GM19463 (cell line): Measurements from ENCODE around the gene SPEN.
A peak's percentile ranks its signal among the peaks of the same experiment; 100 is the strongest.

Experiments used
- ATAC-seq: cut with Tn5 transposase; IDR thresholded peaks from one replicate; pipeline ENCODE4 v1.9.1; 2021; ENCODE audit warnings: mild to moderate bottlenecking, moderate library complexity; ENCODE audit not compliant: unreplicated experiment

SPEN gene

DNA sequence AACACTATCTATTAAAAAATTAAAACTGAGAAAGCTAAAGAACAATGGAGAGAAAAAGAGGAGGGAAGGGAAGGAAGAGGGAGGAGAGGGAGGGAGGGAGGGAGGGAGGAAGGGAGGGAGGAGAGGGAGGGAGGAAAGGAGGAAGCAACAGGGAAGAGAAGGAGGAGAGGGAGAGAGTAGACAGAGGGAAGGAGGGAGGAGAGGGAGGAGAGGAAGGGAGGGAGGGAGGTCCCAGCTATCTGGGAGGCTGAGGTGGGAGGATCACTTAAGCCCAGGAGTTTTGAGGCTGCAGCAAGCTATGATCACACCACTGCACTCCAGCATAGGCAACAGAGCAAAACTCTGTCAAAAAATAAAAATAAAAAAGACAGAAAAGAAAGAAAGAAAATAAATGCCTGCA is 111.9 kb downstream of the SPEN start:
- ATAC-seq: no peak

DNA sequence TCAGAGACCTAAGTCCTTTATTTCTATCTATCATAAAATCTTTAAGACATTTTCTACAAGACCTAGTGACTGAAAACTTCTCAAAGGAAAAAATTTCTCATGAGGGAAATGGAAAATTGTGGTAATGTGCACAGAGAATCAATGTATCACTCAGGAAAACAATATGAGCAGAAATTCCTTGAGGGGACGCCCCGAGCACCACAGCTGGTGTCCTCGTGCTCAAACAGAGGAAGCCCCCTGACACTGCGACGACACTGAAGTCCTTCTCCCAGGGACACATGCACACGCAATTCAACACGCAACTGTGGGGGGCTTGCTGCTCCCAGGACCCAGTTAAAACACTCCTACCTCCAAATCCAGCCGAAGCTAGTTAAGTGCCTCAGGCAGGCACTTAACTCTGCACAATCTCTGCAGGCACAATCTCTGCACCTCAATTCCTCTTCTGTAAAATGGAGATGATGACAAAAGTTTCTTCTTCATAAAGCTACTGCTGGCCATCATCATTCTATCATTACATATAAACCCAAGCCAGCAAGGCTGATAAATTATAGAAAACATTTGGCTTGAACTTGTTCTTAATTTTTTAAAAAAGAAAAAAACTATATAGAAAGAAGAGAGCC is 112.4 kb downstream of the SPEN start:
- no peak for ATAC-seq

DNA sequence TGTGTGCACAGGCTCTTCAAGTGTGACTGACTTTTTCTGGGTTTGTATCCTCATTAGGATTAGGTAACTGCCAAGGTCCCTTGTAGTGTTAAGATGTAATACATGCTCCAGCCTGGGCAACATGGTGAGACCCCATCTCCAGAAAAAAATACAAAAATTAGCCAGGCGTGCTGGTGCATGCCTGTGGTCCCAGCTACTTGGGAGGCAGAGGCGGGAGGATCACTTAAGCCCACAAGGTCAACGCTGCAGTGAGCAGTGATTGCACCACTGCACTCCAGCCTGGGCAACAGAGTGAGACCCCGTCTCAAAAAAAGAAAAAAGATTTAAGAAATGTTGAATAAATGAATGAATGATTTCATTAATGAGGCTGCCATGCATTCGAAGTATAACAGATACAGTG is 113.3 kb downstream of the SPEN start:
- ATAC-seq: no peak

DNA sequence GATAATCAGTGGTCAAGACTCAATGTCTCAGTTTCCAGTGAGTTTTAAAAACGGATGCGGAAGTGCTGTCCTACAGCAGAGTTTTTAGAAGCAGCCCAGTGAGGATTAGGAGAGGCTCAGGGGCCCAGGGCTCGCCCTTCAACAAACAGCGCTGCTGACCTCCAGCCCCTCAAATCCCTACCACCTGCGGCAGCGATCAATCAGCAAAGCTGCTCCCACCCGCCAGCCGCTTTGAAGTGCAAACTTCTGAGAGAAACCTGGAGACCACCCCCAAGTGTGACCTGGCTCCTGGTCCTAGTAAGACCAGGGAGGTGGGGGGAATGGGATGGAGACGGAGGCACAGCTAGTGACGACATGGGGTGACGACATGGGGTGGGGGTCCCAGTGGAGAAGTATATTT is 114.0 kb downstream of the SPEN start:
- no peak for ATAC-seq

DNA sequence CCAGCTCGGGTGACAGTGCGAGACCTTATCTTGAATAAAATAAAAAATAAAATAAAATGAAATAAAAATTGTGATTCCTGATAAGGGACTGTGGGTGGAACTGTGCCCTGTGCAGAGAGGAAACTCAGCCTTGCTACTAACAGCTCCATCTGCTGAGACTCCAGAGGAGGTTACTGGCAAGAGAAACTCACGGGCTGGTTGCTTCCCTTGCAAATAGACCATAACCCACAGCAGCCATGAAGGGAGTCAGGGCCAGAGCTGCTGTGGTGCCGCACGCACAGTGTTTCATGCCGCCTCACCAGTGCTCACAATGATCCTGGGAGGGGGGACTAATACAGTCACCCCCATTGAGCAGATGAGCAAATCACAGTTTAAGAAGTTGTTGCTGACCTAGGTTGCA is 114.7 kb downstream of the SPEN start:
- ATAC-seq: no peak

DNA sequence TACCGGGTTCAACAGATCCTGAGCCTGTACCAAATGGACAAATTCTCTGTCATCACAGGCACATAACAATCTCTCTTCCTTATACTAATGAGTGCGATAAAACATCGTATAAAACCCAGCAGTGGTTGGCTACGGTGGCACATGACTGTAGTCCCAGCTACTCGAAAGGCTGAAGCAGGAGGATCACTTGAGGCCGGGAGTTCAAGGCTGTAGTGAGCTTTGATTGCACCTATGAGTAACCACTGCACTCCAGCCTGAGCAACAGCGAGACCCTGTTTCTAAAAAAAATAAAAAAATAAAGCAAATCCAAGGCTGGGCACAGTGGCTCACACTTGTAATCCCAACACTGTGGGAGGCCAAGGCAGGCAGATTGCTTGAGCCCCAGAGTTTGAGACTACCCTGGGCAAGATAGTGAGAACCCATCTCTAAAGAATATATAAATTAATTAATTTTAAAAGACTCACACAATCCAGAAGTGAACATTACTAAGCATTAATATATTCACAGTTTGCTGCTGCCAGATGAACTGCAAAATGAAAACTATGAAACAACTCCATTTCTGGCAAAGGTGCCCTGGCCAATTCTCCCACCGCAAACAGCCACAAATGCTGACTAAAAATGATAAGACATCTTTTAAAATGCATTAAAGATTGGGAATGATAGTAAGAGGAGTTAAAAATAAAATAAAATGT is 115.3 kb downstream of the SPEN start:
- ATAC-seq: no peak

DNA sequence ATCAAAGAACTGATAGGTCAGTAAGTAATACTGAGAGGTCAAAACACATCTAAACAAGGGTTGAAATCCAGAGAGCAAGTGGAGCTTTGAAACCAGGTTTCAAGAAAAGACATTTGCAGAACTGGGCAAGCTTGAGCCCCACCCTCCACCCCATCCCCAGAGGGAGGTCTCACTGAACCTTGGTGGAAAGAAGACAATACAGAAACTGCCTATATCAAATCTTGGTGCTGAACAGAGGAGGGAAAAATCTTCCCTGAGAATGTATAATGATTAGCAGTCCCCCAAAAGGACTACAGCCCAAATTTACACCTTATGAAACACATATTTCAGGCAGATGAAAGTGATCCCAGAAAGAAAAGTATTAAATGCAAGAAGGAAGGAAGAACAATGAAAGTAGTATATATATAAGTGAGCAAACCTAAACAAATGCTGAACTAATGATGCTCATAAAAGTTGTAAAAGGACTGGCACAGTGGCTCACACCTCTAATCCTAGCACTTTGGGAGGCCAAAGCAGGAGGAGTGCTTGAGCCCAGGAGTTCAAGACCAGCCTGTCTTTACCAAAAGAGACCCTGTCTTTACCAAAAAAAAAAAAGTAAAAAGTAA is 116.0 kb downstream of the SPEN start:
- ATAC-seq: no peak

DNA sequence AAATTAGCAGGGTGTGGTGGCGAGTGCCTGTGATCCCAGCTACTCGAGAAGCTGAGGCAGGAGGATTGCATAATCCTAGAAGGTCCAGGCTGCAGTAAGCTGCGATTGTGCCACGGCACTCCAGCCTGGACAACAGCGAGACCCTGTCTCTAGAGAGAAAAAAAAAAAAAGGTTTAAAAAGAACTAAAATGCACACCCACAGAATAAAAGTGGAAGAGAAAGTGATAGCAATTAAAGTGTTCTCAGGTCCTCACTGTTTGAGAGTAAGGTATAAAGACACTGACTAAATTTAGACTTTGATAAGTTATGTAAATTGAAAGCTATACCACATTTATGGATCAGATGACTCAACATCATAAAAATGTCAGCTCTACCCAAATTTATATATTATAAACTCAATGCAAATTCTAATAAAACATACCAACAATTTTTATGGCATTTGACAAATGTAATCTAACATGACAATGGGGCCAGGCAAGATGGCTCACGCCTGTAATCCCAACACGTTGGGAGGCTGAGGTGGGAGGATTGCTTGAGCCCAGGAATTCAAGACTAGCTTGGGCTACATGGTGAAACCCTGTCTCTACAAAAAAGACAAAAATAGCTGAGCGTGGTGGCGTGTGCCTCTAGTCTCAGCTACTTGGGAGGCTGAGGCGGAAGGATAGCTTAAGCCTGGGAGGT is 116.6 kb downstream of the SPEN start:
- no peak for ATAC-seq

DNA sequence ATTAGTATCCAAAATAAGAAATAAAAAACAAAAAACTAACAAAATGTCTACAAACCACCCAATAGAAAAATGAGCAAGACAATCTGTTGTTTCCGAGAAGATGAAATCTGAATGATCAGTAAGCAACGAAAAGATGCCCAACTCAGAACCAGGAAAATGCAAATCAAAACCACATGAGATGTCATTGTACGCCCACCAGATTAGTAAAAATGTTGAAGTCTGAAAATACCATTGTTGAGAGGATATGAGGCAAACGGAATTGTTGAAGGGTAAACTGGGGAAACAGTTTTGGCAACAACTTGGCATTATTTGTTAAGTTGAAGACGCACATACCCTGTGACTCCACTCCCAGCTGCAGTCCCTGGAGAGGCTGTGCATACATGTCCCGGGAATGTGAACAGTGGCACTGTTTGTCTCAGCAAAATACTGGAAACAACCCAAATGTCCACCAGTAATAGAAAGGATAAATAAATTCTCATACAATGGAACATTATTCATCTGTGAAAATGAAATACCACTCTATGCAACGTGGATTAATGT is 117.8 kb downstream of the SPEN start:
- ATAC-seq: no peak

DNA sequence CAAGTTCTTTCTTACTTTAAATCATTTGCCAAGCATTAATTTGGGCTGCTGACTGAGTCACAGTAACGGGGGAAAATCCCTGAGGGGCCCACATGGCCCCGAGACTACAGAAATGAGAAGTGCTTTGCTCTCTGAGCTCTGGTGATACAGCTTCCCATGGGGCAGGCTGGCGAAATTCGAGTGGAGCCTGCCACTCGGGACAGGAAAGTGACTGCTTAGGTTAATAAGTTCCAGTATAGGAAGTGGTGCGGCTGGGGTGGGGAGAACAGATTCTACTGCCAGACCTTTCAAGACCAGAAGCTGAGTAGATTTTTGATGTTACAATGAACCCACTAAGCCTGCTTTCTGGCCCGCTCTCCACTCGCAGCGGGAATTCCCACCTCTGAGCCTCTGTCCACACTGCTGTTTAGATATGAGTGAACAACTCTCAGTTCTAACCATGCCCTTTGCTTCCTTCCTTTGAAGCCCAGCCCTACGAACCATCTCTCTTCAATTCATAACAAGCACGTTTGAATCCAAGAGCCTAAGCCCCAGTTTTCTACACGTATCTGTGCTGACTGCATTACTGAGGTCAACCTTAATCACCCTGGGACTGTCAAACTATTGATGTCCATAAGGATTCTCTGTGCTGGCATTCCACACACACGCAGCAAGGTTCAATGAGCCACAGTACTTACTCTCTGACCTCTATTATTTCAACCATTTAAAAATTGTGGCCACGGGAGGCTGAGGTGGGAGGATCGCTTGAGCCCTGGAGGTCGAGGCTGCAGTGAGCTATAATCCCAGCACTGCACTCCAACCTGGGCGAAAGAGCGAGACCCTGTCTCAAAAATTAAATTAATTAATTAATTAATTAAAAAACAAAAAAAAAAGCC is 118.8 kb downstream of the SPEN start:
- peak; percentile 74 for ATAC-seq

DNA sequence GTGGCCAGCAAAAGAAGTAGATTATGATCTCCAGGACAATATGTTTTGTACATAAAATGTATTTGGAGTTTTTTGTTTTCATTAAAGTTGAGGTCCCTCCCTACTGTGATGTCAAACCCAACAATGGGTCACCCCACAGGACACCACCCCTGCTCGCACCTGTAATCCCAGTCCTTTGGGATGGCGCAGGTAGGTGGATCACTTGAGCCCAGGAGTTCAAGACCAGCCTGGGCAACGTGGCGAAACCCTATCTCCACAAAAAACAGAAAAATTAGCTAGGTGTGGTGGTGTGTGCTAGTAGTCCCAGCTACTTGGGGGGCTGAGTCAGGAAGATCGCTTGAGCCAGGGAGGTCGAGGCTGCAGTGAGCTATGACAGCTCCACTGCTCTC is 119.4 kb downstream of the SPEN start:
- ATAC-seq: no peak

DNA sequence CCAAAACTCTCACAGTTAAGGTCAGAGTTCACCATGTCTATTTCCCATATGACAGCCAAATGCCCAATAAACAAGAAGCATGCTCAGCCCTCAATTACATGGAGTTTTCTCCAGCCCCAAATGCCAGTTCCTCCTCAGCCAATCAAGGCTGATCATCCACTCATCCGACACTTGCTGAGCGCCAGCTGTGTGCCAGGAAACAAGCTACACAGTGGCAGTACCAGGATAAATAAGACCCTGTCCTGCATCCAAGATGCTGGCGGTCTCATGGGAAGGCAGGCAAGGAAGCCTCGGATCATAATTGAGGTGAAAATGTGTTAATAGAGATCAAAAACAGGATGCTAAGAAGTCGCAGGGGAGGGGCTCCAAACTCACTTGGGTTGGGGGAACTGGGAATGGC is 120.7 kb downstream of the SPEN start:
- no peak for ATAC-seq

DNA sequence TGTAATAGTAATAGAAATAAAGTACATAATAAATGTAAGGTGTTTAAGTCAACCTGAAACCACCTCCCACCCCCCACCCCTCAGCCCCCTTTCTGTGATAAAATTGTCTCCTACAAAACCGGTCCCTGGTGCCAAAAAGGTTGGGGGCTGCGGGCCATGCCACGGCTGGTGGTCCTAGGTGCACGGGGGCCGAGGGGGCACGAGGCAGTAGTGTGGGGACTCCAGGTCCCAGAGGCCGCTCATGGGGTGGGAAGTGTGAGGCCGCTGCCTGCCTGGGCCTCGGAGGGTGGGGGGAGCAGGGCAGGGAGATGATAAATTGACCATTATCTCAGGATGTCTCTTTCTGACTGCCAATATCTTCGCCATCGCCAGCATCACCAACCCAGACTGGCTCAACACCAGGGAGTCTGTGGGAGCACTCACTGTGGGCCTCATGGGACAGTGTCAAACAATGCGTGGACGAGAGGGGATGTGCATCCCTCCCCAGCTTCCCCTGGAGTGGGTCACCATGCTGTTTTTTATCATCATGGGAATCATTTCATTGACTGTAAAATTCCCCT is 121.9 kb downstream of the SPEN start:
- ATAC-seq: no peak

DNA sequence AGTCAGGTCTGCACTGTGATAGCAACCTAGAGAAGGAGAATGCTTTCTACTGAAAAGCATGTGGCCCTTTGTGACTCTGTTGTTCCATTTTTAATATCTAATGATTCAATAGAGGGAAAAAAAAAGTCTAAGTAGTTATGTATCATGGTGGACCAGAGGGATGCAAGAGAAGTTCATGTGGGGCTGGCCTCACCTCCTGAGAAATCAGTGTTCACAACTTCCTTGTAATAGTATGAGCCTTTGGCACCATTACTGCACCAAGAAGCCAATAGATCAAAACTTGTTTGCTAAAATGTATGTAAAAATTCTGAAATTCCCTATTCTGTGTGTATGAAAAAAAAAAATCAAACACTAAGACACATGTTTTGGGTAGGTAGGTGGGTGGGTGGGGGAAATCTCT is 123.4 kb downstream of the SPEN start:
- no peak for ATAC-seq

DNA sequence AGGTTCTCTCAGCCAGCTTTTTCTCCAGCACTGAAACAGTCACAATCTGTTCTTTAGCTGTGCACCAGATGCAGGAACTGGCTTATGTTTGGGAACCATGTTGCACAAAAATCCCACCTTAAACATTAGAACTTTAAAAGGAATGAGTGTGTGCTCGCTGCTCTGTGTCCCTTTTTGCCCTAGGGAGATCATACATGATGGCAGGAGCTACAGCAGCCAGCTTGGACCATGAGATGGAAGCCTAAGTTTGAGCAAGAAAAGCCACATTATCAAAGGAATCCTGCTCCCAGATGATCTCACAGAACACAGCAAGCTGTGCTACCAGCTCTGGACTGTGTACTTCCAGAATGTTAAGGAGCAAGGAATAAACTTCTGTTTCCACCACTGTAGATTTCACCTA is 124.9 kb downstream of the SPEN start:
- ATAC-seq: no peak

DNA sequence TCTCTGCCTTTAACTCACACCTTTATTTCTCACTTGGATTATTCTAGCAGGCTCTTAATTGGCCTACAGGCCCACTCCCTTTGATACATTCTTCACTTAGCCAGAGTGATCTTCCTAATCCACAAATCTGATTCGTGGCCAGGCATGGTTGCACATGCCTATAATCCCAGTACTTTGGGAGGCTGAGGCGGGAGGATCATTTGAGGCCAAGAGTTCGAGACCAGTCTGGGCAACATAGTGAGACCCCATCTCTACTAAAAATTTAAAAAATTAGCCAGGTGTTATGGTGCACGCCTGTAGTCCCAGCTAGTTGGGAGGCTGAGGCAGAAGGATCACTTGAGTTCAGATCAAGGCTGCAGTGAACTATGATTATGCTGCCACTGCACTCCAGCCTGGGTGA is 126.3 kb downstream of the SPEN start:
- ATAC-seq: no peak

DNA sequence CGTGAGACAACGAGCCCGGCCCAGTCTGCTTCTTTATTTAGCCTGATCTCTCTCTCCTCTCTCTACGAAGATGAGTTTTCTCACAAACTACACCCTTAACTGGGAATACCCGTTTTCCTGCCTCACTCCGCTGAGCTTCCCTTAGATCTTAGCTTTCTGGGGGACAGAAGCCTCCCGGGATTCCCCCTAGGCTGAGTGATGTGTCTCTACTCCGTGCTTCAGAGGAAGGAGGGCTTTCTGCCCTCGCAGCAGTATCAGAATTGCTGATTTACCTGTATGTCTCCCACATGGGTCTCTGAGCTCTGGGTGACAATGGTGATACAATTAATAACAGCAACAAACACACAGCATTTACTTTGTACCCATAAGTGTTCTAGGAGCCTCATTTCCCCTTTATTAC is 127.3 kb downstream of the SPEN start:
- ATAC-seq: peak; percentile 31

DNA sequence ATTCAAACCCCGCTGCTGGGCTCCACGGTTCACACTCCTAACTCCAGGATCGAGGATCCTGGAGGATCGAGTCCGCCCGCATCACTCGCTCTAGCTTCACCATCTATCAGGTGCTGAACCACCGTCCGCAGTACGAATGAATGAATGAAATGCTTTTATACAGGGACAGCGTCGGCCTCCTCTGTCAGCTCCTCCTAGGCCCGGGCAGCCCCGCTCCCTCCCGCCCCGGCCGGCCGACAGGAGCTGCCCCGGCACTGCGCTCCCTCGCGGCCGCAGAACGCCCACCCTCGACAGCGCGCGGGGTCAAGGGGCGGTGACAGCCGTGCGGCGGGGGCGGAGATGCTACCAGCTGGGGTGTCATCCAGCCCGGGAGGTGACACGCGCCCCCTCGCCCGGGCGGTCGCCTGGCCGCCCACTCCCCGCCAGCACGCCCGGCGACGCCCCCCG is 127.9 kb downstream of the SPEN start:
- peak; percentile 59 for ATAC-seq

DNA sequence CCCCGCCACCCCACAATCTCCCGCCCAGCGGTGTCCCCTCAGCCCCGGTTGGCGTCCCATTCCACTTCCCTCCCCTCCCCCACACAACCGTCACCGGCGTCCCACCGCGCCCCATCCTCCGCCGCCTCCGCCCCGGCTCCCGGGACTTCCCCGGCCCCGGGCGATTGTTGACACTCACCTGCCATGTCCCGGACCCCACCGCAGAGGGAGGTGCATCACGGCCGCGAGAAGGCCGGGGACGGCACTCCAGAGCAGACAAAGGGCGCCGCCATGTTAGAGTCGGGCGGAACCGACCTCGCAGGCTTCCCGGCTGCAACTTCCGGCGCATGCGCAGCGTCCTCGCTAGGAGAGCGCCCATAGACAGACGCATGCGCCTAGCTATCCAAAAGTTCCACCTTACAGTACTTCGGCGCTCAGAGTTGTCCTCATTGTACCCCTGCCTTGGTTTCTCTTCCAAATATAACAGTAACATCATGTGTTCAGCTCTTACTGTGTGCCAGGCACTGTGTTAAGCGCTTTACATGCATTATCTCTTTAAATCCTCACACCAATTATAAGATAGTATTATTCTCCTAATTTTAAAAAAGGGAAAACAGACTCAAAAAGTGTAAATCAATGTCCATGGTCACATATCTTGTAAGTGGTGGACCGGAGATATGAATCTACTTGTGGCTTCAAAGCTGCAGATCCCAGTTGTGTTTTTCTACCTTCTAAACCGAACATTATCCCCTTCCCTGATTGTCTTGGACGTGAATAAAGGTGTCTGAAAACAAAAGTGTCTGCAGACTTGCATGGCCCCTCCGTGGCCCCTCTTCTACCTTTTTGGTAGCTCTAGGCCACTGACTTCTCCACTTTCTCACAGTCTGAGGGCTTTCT is 128.5 kb downstream of the SPEN start, which contains the start of gene ZBTB17:
Gene ZBTB17, minus strand, starts transcription at position 297 of the 876 bp plus-strand sequence. CDS start 27,606 bp downstream, outside the sequence.
- peak; percentile 81 for ATAC-seq
